ENCODE results near the gene MAML2.

The MAML2 gene

GRCh38 chr11:96167203-96167758, 175.7 kb downstream of the MAML2 start:
- DNase-seq (ENCODE audit: extremely low read depth, low read depth) = no peak
- no peak for TF ChIP-seq CTCF (IDR thresholded peaks at IDR 0.05; ENCODE audit: low read depth, low read length)

GRCh38 chr11:96162816-96163499, 180.0 kb downstream of the MAML2 start:
- DNase-seq (ENCODE audit: extremely low read depth, low read depth) = peak; percentile 86
- no peak for TF ChIP-seq CTCF (IDR thresholded peaks at IDR 0.05; ENCODE audit: low read depth, low read length)

- TF ChIP-seq CTCF (IDR thresholded peaks at IDR 0.05; ENCODE audit: low read depth, low read length) = no peak
- DNase-seq (ENCODE audit: extremely low read depth, low read depth) = no peak
These were observed 181.5 kb downstream of the MAML2 start for GRCh38 chr11:96161307-96162089.

GRCh38 chr11:96160732-96161306, 182.2 kb downstream of the MAML2 start:
- DNase-seq (ENCODE audit: extremely low read depth, low read depth) = no peak
- no peak for TF ChIP-seq CTCF (IDR thresholded peaks at IDR 0.05; ENCODE audit: low read depth, low read length)

GRCh38 chr11:96159968-96160367, 183.0 kb downstream of the MAML2 start:
- DNase-seq (ENCODE audit: extremely low read depth, low read depth) = no peak
- no peak for TF ChIP-seq CTCF (IDR thresholded peaks at IDR 0.05; ENCODE audit: low read depth, low read length)

- no peak for DNase-seq (ENCODE audit: extremely low read depth, low read depth)
- TF ChIP-seq CTCF (IDR thresholded peaks at IDR 0.05; ENCODE audit: low read depth, low read length) = no peak
These were observed 184.9 kb downstream of the MAML2 start for GRCh38 chr11:96158126-96158525.

GRCh38 chr11:96157517-96157873, 185.5 kb downstream of the MAML2 start:
- DNase-seq (ENCODE audit: extremely low read depth, low read depth) = no peak
- TF ChIP-seq CTCF (IDR thresholded peaks at IDR 0.05; ENCODE audit: low read depth, low read length) = no peak
